ENCODE results near the gene NPEPL1. TPM values are rescaled to one million over a fixed set of nuclear protein-coding genes. Genes with fewer than 3 reads are reported as not detected.

The NPEPL1 gene
- total and polyA plus RNA-seq, 11 donors, result 18.1 to 33.4 (median 30.1) TPM

GRCh38 chr20:58649288-58650180, 43.1 kb upstream of the NPEPL1 start:
- peak in 2 of 5 donors; percentile 53 to 74 for DNase-seq
- peak overlapping the region; percentile 78 to 99 (median 97) for H3K4me3 ChIP-seq
- no peaks in the 10 kb centered on the region for H3K27me3 ChIP-seq
- no peaks in the 10 kb centered on the region for H3K9me3 ChIP-seq
- H3K4me1 ChIP-seq, result peaks cover 3 to 40% (median 26%) of the 10 kb centered on the region in 12 donors
- TF ChIP-seq POLR2A (IDR thresholded peaks at IDR 0.05) (no peak), CTCF (IDR thresholded peaks at IDR 0.05) (no peak)
- intact Hi-C loops (cut with DNase I), result loop anchor here (2.0 to 10.0 kb wide), 14 partner anchors 41 to 415 kb away; partner anchors contain the start of genes NPEPL1 (in 7 of the 10), GNAS (in 2 of the 10), GNAS-AS1 (in 2 of the 10) and VAPB (in 2 of the 10)
- peaks cover 0 to 7% (median 0%) of the 10 kb centered on the region in 9 donors for H3K36me3 ChIP-seq
- WGBS, 4 donors, result 4 to 13% (median 6%) methylated on average over 33 to 73 of the region's 73 CpGs
- ATAC-seq, result peak in 1 of 4 donors; percentile 12
- peak overlapping the region; percentile 87 to 98 (median 96) for H3K27ac ChIP-seq

- Histone ChIP-seq H3K4me1 (peaks cover 3 to 42% (median 30%) of the 10 kb centered on the region in 12 donors), H3K27ac (peak overlapping the region; percentile 87 to 98 (median 96)), H3K27me3 (no peaks in the 10 kb centered on the region), H3K9me3 (no peaks in the 10 kb centered on the region), H3K36me3 (peaks cover 0 to 7% (median 0%) of the 10 kb centered on the region in 9 donors), H3K4me3 (peak overlapping the region; percentile 78 to 99 (median 97))
- DNase-seq (peak; percentile 43 to 69 (median 53)), ATAC-seq (peak in 3 of 4 donors; percentile 16 to 41 (median 31))
- 0 to 2% (median 1%) methylated on average over 15 to 62 of the region's 62 CpGs for WGBS, 4 donors
- TF ChIP-seq POLR2A (IDR thresholded peaks at IDR 0.05) (no peak), CTCF (IDR thresholded peaks at IDR 0.05) (peak in 1 of 12 donors; percentile 58)
- intact Hi-C loops (cut with DNase I), result loop anchor here (2.0 to 10.0 kb wide), 12 partner anchors 41 to 413 kb away; partner anchors contain the start of genes NPEPL1 (in 7 of the 10), GNAS (in 2 of the 10), GNAS-AS1 (in 2 of the 10) and VAPB (in 2 of the 10)
Observed at GRCh38 chr20:58650181-58650775, 42.3 kb upstream of the NPEPL1 start.

GRCh38 chr20:58650776-58651558, 41.6 kb upstream of the NPEPL1 start, which contains the start of gene STX16:
TSS of gene STX16 (plus strand) at chr20:58651283. CDS start at chr20:58652007, 724 bp downstream.
- WGBS, 4 donors, result 0 to 2% (median 1%) methylated on average over 29 to 49 of the region's 49 CpGs
- intact Hi-C loops (cut with DNase I), result loop anchor here (1.0 to 10.0 kb wide), 13 partner anchors 40 to 414 kb away; partner anchors contain the start of genes NPEPL1 (in 8 of the 10), GNAS (in 2 of the 10), GNAS-AS1 (in 2 of the 10) and VAPB (in 2 of the 10)
- no peaks in the 10 kb centered on the region for H3K27me3 ChIP-seq
- ATAC-seq (peak; percentile 95 to 98 (median 97)), DNase-seq (peak; percentile 90 to 95 (median 94))
- H3K36me3 ChIP-seq, result peaks cover 0 to 7% (median 0%) of the 10 kb centered on the region in 9 donors
- TF ChIP-seq POLR2A (IDR thresholded peaks at IDR 0.05), result peak in 1 of 2 donors; percentile 65
- TF ChIP-seq CTCF (IDR thresholded peaks at IDR 0.05), result peak; percentile 36 to 88 (median 62)
- H3K4me3 ChIP-seq, result peak within 1 kb of the TSS; percentile 78 to 99 (median 97)
- H3K9me3 ChIP-seq, result no peaks in the 10 kb centered on the region
- H3K4me1 ChIP-seq, result peaks cover 3 to 49% (median 35%) of the 10 kb centered on the region in 12 donors
- peak within 1 kb of the TSS; percentile 87 to 98 (median 96) for H3K27ac ChIP-seq
